BLaER1 treated with 17β-estradiol and CSF1 and Interleukin-3, amounts not matched to agents 10 nM and 100 nM (cell line): ENCODE results near the gene BCAS1.

Source experiments
- H3K27ac ChIP-seq, 11 experiments: shearing (Covaris generic); formaldehyde crosslinking; 2 replicates each; pipeline ENCODE4 v1.8.1; 2022
- H3K27me3 ChIP-seq, 11 experiments: shearing (Covaris generic); formaldehyde crosslinking; 2 replicates each; pipeline ENCODE4 v1.8.1; 2022
- H3K36me3 ChIP-seq, 11 experiments: shearing (Covaris generic); formaldehyde crosslinking; 2 replicates each; pipeline ENCODE4 v1.8.1; 2022
- H3K4me1 ChIP-seq, 10 experiments: shearing (Covaris generic); formaldehyde crosslinking; 2 replicates each; pipeline ENCODE4 v1.8.1; 2022
- H3K4me2 ChIP-seq, 11 experiments: shearing (Covaris generic); formaldehyde crosslinking; 2 replicates each; pipeline ENCODE4 v1.8.1; 2022
- H3K4me3 ChIP-seq, 10 experiments: shearing (Covaris generic); formaldehyde crosslinking; 2 replicates each; pipeline ENCODE4 v1.8.1; 2022
- H3K9ac ChIP-seq, 11 experiments: shearing (Covaris generic); formaldehyde crosslinking; 2 replicates each; pipeline ENCODE4 v1.8.1; 2022
- H3K9me3 ChIP-seq, 11 experiments: shearing (Covaris generic); formaldehyde crosslinking; replicated peaks in 1 of 11; 2 replicates each; pipeline ENCODE4 v1.8.1; 2022
- H4K20me1 ChIP-seq, 11 experiments: shearing (Covaris generic); formaldehyde crosslinking; 2 replicates each; pipeline ENCODE4 v1.8.1; 2022
- Cebpa-rat ChIP-seq, 11 experiments: shearing (Covaris generic); IDR thresholded peaks; 2 replicates each; pipeline ENCODE4 v1.8.1; 2022

The BCAS1 gene

DNA sequence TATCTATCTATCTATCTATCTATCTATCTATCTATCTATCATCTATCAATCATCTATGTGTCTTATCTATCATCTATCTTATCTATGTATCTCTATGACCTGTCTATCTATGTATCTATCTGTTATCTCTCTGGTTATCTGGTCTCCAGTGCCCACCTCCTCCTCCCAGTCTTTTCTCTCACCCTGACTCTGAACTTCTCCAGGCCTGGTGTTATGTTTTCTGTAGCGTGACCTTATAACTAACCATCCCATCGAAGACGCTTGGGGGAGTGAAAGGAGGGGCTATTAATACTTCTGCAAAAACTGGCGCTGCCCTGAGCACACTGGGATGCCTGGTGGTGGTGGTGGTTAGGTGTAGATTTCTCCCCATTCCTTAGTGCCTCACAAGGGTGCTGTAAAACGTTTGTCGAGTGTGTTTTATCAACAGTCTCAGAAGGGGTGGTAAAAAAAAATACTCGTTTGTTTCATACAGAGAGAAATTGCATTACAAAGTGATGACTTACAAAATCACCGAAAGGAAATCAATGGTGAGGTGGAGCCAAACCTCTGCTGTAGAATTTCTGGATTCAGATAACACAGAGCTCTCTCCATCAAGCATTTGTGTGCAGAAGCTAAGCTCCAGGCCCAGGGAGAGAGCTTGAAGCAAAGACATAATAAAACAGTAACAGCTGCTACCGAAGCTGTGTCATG is 156.2 kb downstream of the BCAS1 start:
- Histone ChIP-seq H3K36me3 (0 out of 22 replicates have a peak, but pooled peaks cover 0 to 5% (median 0%) of the 10 kb centered on the region in 11 experiments), H3K4me2 (peak overlapping the region; percentile 75 to 94 (median 92)), H4K20me1 (no peaks in the 10 kb centered on the region), H3K4me1 (peaks cover 47 to 87% (median 64%) of the 10 kb centered on the region in 10 experiments), H3K27ac (peak overlapping the region in 10 of 11 experiments; percentile 87 to 97 (median 92); a peak in 19 of 22 replicates), H3K4me3 (peak overlapping the region in 3 of 10 experiments; percentile 60 to 73 (median 68); a peak in 5 of 20 replicates), H3K27me3 (no peaks in the 10 kb centered on the region), H3K9me3 (peaks cover 0 to 23% (median 16%) of the 10 kb centered on the region in 11 experiments; a peak in 17 of 22 replicates), H3K9ac (peak overlapping the region in 10 of 11 experiments; percentile 26 to 88 (median 86); a peak in 20 of 22 replicates)
- TF ChIP-seq Cebpa-rat (IDR thresholded peaks at IDR 0.05), result no peak

DNA sequence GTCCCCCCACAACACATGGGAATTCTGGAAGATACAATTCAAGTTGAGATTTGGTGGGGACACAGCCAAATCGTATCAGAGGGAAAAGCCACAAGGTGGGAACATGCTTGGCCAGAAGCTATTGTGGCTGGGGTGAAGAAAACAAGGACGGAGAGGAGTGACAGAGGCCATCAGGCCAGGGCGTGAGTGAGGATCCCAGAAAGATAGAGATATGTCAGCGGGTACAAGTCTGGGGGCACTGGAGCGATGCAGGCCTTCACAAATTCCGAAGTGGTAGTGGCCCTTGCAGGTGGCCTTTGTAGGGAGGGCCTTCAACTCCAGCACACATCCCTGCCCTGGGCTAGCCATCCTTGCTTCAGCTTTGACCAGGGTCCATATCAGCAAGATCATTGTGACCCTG is 159.1 kb downstream of the BCAS1 start:
- H3K9me3 ChIP-seq, result peaks cover 0 to 23% (median 16%) of the 10 kb centered on the region in 11 experiments; a peak in 17 of 22 replicates
- H3K27ac ChIP-seq, result peak overlapping the region in 6 of 11 experiments; percentile 9 to 86 (median 26); a peak in 7 of 22 replicates
- H3K27me3 ChIP-seq, result no peaks in the 10 kb centered on the region
- peaks cover 58 to 88% (median 71%) of the 10 kb centered on the region in 10 experiments for H3K4me1 ChIP-seq
- 0 out of 22 replicates have a peak, but pooled peaks cover 0 to 5% (median 0%) of the 10 kb centered on the region in 11 experiments for H3K36me3 ChIP-seq
- H4K20me1 ChIP-seq, result no peaks in the 10 kb centered on the region
- H3K9ac ChIP-seq, result no peak overlapping the region
- no peak for TF ChIP-seq Cebpa-rat (IDR thresholded peaks at IDR 0.05)
- H3K4me2 ChIP-seq, result no peak overlapping the region
- H3K4me3 ChIP-seq, result no peak overlapping the region

GRCh38 chr20:53910351-53911002 is 159.9 kb downstream of the BCAS1 start:
- no peak for TF ChIP-seq Cebpa-rat (IDR thresholded peaks at IDR 0.05)
- Histone ChIP-seq H3K4me1 (peaks cover 62 to 93% (median 76%) of the 10 kb centered on the region in 10 experiments), H3K4me2 (peak overlapping the region in 6 of 11 experiments; percentile 65 to 83 (median 75); a peak in 11 of 22 replicates)

DNA sequence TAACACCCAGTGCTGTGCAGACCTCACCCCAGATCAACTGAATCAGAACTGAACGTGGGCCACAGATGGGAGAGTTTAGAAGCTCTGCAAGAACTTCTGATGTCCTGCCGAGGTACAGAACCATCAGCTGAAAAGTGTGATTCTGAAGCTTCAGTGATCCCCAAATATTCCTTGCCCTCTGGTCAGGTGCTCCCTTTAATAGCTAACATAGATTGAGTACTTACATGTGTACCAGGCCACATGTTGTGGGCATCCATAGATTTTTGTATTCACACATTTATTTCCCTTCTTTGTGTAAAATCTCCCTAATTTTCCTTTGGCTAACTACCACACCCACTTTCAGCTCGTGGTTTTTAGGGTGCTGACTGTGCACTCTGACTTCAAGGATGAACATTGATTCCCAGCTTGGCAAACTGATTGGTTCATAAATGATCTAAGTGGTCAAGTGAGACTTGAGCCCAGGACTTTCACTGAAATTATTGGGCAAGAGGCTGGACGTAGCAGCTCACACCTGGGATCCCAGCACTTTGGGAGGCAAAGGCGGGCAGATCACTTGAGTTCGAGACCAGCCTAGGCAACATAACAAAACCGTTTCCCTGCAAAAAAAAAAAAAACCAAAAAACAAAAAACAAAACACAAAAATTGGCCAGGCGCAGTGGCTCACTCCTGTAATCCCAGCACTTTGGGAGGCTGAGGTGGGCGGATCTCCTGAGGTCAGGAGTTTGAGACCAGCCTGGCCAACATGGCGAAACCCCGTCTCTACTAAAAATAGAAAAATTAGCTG is 162.2 kb downstream of the BCAS1 start:
- H3K4me1 ChIP-seq, result peaks cover 63 to 93% (median 78%) of the 10 kb centered on the region in 10 experiments
- TF ChIP-seq Cebpa-rat (IDR thresholded peaks at IDR 0.05), result no peak
- H4K20me1 ChIP-seq, result no peaks in the 10 kb centered on the region
- peak overlapping the region in 8 of 11 experiments; percentile 18 to 66 (median 54); a peak in 13 of 22 replicates for H3K9ac ChIP-seq
- 0 out of 22 replicates have a peak, but pooled peaks cover 0 to 5% (median 0%) of the 10 kb centered on the region in 11 experiments for H3K36me3 ChIP-seq
- H3K4me2 ChIP-seq, result peak overlapping the region; percentile 65 to 83 (median 72)
- H3K27me3 ChIP-seq, result no peaks in the 10 kb centered on the region
- H3K27ac ChIP-seq, result peak overlapping the region; percentile 20 to 87 (median 80); a peak in 21 of 22 replicates
- H3K9me3 ChIP-seq, result peaks cover 0 to 23% (median 16%) of the 10 kb centered on the region in 11 experiments; a peak in 17 of 22 replicates
- no peak overlapping the region for H3K4me3 ChIP-seq

More at GRCh38 chr20:53910351-53911002, 159.9 kb downstream of the BCAS1 start:
- Histone ChIP-seq H3K36me3 (0 out of 22 replicates have a peak, but pooled peaks cover 0 to 5% (median 0%) of the 10 kb centered on the region in 11 experiments), H3K9ac (no peak overlapping the region; a peak in 1 of 22 replicates), H3K27me3 (no peaks in the 10 kb centered on the region), H4K20me1 (no peaks in the 10 kb centered on the region), H3K27ac (peak overlapping the region in 9 of 11 experiments; percentile 9 to 87 (median 81); a peak in 15 of 22 replicates), H3K4me3 (no peak overlapping the region), H3K9me3 (peaks cover 0 to 23% (median 16%) of the 10 kb centered on the region in 11 experiments; a peak in 17 of 22 replicates)

DNA sequence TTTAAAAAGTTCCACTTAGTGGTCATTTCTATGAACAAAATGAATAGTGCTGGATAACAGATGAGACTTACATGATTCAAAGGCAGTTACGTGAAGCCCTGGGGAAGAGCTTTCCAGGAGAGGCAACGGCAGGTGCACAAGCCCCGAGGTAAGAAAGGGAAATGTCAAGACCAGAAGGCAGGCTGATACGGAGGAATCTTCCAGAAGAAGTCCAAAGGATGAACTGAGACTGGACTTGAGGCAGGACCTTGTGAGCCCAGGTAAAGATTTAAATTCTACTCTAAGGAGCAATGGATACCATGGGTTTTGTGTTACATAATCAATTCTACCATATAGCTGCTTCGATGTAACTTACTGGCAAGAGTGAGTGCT is 164.6 kb downstream of the BCAS1 start:
- Histone ChIP-seq H3K4me3 (no peak overlapping the region), H3K27me3 (no peaks in the 10 kb centered on the region), H3K4me2 (peak overlapping the region; percentile 65 to 83 (median 72)), H4K20me1 (no peaks in the 10 kb centered on the region), H3K36me3 (no peaks in the 10 kb centered on the region), H3K27ac (peak overlapping the region; percentile 51 to 87 (median 80); a peak in 21 of 22 replicates), H3K9me3 (peaks cover 0 to 10% (median 8%) of the 10 kb centered on the region in 11 experiments; a peak in 16 of 22 replicates), H3K9ac (peak overlapping the region in 4 of 11 experiments; percentile 34 to 66 (median 60); a peak in 7 of 22 replicates), H3K4me1 (peaks cover 81 to 100% (median 99%) of the 10 kb centered on the region in 10 experiments)
- no peak for TF ChIP-seq Cebpa-rat (IDR thresholded peaks at IDR 0.05)

DNA sequence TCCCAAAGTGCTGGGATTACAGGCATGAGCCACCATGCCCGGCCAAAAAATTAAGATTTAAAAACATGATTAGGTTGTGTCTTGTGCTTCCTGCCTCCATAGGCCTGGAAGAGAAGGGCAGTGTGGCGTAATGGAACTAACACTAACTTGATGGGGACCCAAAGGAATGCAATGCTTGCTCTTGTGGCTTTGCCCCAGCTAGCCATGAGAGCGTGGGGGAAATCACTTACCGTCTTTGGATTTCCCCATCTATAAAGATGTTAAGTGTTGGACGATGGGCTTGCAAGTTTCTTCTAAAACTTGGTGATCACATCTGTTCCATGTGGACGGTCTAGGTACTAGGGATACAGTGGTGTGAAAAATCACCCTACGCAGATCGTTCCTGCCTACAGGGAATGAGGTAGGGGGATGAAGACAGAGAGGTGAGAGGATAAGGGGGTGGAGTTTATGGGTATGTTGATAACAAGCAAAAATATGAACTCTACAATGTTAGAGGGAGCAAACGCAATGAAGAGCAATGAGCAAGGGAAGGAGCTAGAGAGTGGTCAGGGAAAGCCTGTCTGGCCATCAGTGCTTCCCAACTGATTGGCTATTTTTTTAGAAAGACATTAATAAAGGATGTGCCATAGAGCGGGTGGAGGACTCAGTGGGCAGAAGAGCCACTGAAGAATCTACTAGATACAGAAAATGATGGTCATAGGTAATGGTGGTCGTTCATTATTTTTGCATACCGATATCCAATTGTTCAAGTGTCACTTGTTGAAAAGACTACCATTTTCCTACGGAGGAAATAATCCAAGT is 165.2 kb downstream of the BCAS1 start:
- TF ChIP-seq Cebpa-rat (IDR thresholded peaks at IDR 0.05), result peak in 1 of 11 experiments; percentile 84; a peak in 3 of 22 replicates
- H4K20me1 ChIP-seq, result no peaks in the 10 kb centered on the region
- H3K36me3 ChIP-seq, result no peaks in the 10 kb centered on the region
- H3K27ac ChIP-seq, result peak overlapping the region in 9 of 11 experiments; percentile 67 to 87 (median 81); a peak in 18 of 22 replicates
- peaks cover 87 to 100% (median 100%) of the 10 kb centered on the region in 10 experiments for H3K4me1 ChIP-seq
- H3K4me2 ChIP-seq, result peak overlapping the region; percentile 65 to 83 (median 72)
- H3K9ac ChIP-seq, result peak overlapping the region in 5 of 11 experiments; percentile 13 to 66 (median 59); a peak in 7 of 22 replicates
- H3K9me3 ChIP-seq, result peaks cover 0 to 5% (median 2%) of the 10 kb centered on the region in 11 experiments; a peak in 8 of 22 replicates
- no peaks in the 10 kb centered on the region for H3K27me3 ChIP-seq
- H3K4me3 ChIP-seq, result no peak overlapping the region

DNA sequence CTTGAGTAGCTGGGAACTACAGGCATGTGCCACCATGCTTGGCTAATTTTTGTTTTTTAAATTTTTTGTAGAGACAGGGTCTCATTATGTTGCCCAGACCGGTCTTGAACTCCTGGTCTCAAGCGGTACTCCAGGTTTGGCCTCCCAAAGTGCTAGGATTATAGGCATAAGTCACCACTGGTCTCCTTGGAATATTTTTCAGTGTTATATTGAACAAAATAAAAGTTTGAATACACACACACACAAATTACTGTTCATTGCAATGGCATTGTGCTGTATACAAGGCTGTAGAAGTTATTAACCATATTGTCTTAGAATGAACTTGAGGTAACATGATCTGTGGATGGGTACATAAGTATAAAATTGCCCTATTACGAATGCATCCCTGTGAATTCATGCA is 166.1 kb downstream of the BCAS1 start:
- Histone ChIP-seq H3K36me3 (no peaks in the 10 kb centered on the region), H4K20me1 (no peaks in the 10 kb centered on the region), H3K9ac (peak overlapping the region in 4 of 11 experiments; percentile 9 to 58 (median 41); a peak in 5 of 22 replicates), H3K27ac (peak overlapping the region in 9 of 11 experiments; percentile 67 to 87 (median 81); a peak in 15 of 22 replicates), H3K9me3 (no peaks in the 10 kb centered on the region), H3K27me3 (no peaks in the 10 kb centered on the region), H3K4me2 (peak overlapping the region in 10 of 11 experiments; percentile 65 to 79 (median 73); a peak in 15 of 22 replicates), H3K4me3 (no peak overlapping the region), H3K4me1 (peaks cover 91 to 100% (median 100%) of the 10 kb centered on the region in 10 experiments)
- TF ChIP-seq Cebpa-rat (IDR thresholded peaks at IDR 0.05), result no peak
